Ovary (tissue), 3 donors: ENCODE results near the gene NRARP.
"Not testable (repeated sequence)": the region's sequence is repeated elsewhere in the genome, so short reads cannot be mapped to it uniquely, and the experiment has no call there.

Source experiments
- CTCF ChIP-seq, 3 donors: fragments of 450-650 bp in 2 of 3; fragments of 200-600 bp in 1 of 3; IDR thresholded peaks; one replicate each; pipeline versions ENCODE4 v1.5.1 to v1.8.0; 2016 to 2022; ENCODE audit warnings: antibody characterized with exemption in 3 of 3, mild to moderate bottlenecking in 1 of 3
- EP300 ChIP-seq: sonication (generic); formaldehyde crosslinking; IDR thresholded peaks from one replicate; pipeline ENCODE4 v1.6.1; 2017; ENCODE audit warnings: antibody characterized with exemption
- donor health status: DM: no; HTN: no; CAD: no.

- TF ChIP-seq EP300; CTCF (IDR thresholded peaks at IDR 0.05): not testable (repeated sequence)
Measured at GRCh38 chr9:137329590-137329989, 27.5 kb upstream of the NRARP start.
